ENCODE data around the gene CHRNA7.

GRCh38 chr15:32034106-32034505, 3.8 kb downstream of the CHRNA7 start:
- no peak for TF ChIP-seq KDM5A (IDR thresholded peaks at IDR 0.05; ENCODE audit: low read length)
- TF ChIP-seq CTCF (IDR thresholded peaks at IDR 0.05; ENCODE audit: control extremely low read depth in 1 of 3, insufficient read depth in 1 of 3, low read depth in 1 of 3, low read length in 3 of 3): no peak
- TF ChIP-seq BACH1 (IDR thresholded peaks at IDR 0.05; ENCODE audit: low read length): no peak
- no peak for TF ChIP-seq CHD1 (IDR thresholded peaks at IDR 0.05; ENCODE audit: low read depth, low read length)
- no peak for TF ChIP-seq POLR2A (IDR thresholded peaks at IDR 0.05; ENCODE audit: control extremely low read depth in 1 of 2, low read depth in 2 of 2, low read length in 2 of 2)
- TF ChIP-seq SUZ12 (IDR thresholded peaks at IDR 0.05; ENCODE audit: low read length): no peak
- no peak for TF ChIP-seq POLR2AphosphoS5 (IDR thresholded peaks at IDR 0.05; ENCODE audit: low read depth, low read length)
- no peak for TF ChIP-seq SP1 (IDR thresholded peaks at IDR 0.05; ENCODE audit: low read depth, low read length)
- no peak for TF ChIP-seq MAX (IDR thresholded peaks at IDR 0.05)
- TF ChIP-seq EP300 (IDR thresholded peaks at IDR 0.05; ENCODE audit: borderline replicate concordance in 1 of 2, low read depth in 2 of 2, low read length in 2 of 2): no peak
- TF ChIP-seq RXRA (IDR thresholded peaks at IDR 0.05; ENCODE audit: insufficient read depth, low read depth, low read length): no peak
- TF ChIP-seq MAFK (IDR thresholded peaks at IDR 0.05; ENCODE audit: low read depth, low read length): no peak

Measured in H1 (cell line).